DMS 273 (cell line): ENCODE measurements around the gene PLCL2.
A peak's percentile ranks its signal among the peaks of the same experiment; 100 is the strongest.

Source experiments
- DNase-seq: peaks from one replicate; lab custom pipeline; 2025; ENCODE audit not compliant: unreplicated experiment; lab: John Stamatoyannopoulos, UW

Gene PLCL2

DNA sequence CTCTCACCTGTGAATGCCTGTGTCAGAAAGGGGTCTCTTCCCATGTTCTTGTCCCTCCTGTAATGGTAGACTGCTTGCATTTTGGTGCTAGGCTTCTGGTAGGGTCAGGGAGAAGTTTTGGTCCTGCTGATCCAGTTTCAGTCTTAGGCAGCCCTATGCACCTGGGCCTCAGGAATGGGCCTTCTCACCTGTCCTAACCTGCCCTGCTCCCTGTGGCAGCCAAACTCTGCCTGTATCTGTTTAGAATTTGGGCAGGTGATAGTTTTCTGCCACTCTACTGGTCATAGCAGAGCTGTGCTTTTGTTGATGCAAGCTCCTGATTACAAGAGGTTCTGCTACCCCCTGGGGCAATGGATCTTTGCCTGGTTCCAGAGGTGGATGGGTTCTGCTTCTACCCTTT is 118.7 kb downstream of the PLCL2 start:
- no peak for DNase-seq

GRCh38 chr3:17006132-17006852 is 121.5 kb downstream of the PLCL2 start:
- DNase-seq: no peak

DNA sequence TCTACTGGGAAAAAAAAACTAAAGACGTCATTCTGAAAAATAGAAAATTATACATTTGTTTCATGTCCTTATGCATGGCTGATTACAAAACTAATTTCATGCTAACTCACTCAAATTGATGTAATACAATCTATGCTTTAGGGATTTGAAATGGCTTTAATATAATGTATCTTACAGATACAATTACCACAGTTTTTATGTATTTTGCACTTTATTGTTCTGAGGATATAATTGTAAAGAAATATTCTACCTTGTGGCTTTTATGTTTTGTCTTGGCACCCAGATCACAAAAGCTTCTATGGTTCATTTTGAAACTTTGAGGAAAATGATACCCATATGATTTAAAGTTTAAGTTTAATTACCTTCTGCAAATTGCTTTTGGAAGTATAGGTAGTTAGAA is 122.5 kb downstream of the PLCL2 start:
- no peak for DNase-seq

DNA sequence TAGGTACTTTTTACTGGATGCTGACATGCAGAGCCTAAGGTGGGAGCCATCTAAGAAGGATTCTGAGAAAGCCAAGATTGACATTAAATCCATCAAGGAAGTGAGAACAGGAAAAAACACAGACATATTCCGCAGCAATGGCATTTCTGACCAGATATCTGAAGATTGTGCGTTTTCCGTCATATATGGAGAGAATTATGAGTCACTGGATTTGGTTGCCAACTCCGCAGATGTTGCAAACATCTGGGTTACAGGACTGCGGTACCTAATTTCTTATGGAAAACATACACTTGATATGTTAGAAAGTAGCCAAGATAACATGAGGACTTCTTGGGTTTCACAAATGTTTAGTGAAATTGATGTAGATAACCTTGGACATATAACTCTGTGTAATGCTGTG is 125.1 kb downstream of the PLCL2 start:
- DNase-seq: no peak

DNA sequence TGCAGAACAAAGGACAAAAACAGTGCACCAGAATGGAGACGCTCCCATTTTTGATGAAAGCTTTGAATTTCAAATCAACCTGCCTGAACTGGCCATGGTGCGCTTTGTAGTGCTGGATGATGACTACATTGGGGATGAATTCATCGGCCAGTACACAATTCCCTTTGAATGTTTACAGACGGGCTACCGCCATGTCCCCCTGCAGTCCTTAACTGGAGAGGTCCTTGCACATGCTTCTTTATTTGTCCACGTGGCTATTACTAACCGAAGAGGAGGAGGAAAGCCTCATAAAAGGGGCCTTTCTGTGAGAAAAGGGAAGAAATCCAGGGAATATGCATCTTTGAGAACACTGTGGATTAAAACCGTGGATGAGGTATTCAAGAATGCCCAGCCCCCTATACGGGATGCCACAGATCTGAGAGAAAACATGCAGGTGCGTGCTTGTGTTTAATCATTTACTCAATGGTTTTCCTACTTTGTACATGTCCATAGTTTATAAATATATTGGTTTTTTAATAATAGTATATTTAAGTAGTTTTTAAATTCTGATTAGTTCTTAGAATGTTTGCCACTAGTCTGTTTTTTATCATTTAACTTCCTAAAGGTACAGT is 127.1 kb downstream of the PLCL2 start:
- DNase-seq: no peak

GRCh38 chr3:17013050-17013449 is 128.3 kb downstream of the PLCL2 start:
- no peak for DNase-seq

DNA sequence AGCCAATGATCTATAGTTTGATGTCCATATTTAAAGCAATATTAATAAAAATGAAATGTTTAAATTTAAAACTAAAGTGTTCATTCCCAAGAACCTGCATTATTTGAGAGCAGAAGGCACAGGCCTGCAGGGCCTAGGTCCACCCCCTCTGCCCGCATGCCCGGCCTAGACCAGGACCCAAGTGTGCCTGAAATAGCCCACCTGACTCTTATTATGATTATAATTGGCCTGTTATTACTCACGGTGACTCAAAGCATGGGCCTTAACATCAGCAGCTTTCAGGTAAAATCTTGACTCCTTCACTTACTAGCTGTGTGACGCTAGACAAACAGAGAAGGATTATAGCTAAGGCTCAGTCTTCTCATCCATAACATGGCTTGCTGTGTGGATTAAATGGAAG is 128.8 kb downstream of the PLCL2 start:
- DNase-seq: no peak

DNA sequence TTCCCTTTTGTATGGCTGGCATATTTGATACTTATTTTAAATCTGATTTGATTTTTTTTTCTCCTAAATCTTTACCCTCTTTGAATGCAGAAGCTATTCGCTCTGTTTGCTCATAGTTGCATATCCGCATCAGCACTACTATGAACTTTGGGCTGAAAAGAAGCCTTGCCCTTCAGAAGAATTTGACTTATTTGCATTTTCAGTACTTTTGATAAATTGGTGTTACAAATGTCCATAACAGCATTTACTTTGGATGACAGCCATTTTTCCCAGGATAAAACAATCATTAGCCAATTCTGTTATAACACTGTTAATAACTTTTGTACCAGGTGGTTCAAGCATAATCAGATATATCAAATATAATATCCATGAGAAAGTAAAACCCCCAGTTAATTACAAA is 129.5 kb downstream of the PLCL2 start:
- DNase-seq: no peak

DNA sequence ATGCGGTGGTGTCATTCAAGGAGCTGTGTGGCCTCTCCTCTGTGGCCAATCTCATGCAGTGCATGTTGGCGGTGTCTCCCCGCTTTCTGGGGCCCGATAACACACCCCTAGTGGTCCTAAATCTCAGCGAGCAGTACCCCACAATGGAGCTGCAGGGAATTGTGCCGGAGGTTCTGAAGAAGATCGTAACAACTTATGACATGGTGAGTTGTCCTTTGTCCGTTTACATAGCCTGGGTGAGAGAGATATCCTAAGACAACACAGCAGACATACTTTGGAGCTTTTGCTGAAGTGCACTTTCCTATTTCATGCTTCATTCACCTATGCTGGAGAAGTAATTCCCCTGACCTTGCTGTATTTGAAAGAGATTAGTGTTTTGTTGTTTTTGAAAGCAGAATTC is 130.0 kb downstream of the PLCL2 start:
- no peak for DNase-seq

DNA sequence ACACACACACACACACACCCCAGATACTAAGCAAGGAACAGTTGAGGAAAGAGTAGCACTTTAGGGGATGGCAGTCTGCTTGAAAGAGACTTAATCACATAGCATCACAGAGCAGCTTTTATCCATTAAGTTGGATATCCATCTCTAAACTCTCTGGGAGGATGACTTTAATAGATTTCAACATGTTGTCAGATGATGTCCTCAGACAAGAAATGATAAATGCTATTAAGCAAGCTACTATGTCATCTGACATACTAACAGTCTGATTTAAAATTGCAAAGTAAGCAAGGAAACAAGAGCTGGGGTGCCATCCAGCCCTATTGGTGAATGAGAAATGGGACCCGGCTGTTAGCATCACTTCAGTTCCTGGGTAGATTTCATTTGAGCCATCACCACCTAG is 136.9 kb downstream of the PLCL2 start:
- no peak for DNase-seq

DNA sequence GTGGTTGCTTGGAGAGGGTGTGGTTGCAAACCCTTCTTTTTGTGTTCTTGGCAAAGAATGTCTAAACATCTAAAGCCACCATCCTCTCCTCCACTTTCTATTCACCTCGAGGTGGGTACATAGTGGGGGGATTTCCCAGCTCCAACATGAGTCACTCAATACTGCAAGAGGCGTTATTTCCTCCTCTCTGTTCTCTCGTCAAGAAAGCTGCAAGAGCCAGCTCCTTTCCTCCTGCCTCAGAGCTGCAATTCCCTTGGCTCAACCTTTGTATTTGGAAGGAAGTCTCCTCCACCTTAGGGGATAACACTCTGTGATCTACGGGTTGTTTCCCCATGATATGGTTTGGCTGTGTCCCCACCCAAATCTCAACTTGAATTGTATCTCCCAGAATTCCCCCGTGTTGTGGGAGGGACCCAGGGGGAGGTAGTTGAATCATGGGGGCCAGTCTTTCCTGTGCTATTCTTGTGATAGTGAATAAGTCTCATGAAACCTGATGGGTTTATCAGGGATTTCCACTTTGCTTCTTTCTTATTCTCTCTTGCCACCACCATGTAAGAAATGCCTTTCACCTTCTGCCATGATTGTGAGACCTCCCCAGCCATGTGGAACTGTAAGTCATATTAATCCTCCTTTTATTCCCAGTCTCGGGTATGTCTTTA is 138.4 kb downstream of the PLCL2 start:
- no peak for DNase-seq

- DNase-seq: no peak
Observed at GRCh38 chr3:17025594-17026139, 140.9 kb downstream of the PLCL2 start.

DNA sequence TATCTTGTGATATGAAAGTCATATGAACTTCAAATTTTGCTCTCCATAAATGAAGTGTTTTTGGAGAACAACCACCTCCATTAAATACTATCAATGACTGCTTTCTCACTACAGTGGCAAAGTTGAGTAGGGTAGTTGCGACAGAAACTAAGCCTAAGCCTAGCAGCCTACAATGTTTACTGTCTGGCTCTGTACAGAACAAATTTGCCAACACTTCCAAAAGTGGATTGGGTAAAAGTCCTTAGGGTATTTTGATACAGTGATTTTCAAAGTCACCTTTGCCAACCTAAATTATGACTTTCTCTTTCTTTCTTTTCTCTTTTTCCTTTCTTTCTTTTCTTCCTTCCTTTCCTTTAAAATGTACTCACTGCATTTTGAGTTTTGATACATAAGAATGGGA is 142.6 kb downstream of the PLCL2 start:
- DNase-seq: no peak

GRCh38 chr3:17028363-17028762 is 143.6 kb downstream of the PLCL2 start:
- no peak for DNase-seq

DNA sequence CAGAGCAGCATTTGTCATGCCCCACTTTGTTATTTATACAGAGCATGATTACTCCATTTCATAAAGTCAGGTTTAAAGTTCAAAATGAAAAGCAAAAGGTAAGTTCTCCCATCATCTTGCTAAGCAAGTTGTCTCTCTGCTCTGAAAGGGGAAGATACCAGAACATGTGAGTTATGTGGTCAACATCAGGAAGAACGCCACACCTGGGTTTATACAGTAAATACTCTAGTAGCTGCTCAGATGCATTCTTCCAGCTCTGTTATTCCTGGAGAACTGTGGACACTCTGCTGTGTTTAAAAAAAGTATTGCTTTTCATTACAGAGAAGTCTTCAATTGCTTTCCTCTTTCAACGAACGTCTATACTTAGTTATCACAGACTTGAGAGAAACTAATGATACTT is 145.7 kb downstream of the PLCL2 start:
- DNase-seq: no peak

DNA sequence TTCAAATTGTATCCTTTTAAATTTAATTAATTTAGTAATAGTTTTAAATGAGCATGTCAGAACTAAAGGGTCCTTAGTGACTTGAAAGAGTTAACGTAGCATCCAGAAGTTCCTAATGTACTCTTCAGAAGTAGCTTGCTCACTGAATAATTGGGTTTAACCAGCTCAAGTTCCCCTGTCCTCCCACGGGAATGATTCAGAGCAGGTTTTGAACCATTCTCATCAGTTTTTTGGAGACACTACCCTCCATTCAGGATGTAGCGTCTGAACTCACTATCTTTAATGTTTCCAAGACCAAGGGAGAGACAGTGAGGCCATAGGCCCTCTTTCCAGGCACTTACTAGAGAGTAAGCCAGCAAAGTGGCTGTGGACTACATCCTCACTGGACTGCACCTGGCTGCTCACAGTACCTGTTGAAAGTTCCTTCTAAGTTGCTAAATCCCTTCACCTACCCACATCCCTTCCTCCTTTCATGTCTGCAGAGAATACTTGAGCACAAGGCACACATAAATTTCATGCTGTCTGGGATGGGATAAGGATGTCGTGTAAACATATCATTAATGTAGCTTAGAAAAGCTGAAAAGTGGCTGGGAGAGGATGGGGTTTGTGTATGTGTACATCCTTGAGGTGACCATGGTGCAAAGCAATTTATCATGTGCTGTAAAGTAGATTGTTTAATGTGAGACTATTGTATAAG is 146.3 kb downstream of the PLCL2 start:
- peak; percentile 12 for DNase-seq

DNA sequence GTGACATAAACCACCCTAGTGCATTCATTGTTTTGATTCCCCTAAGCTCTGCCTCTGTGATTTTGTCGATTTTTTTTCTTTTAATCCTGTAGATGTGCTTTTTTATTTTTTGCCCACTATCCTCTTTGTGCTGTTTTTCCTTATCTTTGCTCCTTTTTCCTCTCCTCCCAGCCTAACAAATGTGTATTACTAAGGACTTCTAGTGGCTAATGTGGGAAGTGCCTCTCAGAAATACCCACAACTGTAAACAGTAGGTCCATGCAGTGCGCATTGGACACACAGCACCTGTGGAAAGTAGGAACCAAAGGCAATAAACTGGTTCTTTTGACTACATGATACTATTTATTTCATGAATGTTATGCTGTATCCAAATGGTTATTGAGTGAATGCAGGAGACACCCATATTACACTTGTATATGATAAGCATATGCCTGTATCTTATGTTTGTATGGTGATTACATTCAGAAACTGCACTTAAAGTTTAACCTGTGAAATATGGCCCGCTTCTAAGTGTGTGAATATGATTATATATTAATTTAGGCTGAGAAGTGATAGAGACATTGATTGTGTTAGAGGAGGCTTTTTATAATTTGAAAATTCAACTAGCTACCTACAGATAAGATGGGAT is 147.8 kb downstream of the PLCL2 start:
- peak; percentile 34 for DNase-seq

DNA sequence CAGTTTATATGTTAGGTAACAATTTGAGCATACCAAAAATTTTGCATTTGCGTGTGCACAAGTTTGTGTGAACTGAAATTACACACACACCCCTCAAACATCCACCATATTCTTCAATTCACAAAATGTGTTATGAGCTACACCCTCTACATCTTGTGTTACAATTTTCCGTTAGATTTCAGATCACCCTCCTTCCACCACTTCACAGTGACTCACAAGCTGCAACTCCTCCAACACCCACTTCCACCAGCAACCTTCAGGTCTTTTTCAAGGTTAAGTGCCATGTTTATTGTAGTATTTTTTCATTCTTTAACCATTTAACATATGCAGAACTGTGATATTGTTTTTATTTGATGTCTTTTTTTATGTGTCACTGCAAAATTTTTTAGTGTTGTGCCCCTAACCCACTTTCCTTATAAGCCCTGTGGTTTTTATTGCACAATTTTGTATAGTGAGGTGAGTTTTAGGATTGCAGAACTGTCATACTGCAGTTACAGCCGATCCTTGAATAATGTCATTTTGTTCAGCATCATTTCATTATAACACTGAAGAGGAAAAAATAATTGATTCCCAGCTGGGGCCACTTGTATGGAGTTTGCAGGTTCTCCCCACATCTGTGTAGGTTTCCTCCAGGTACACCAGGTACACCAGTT is 148.9 kb downstream of the PLCL2 start:
- DNase-seq: no peak

GRCh38 chr3:17035033-17035432 is 150.3 kb downstream of the PLCL2 start:
- no peak for DNase-seq

GRCh38 chr3:17035966-17036365 is 151.2 kb downstream of the PLCL2 start:
- no peak for DNase-seq

- DNase-seq: no peak
Observed at GRCh38 chr3:17038141-17038540, 153.4 kb downstream of the PLCL2 start.
